Trophoblast cell (in vitro differentiated cells and primary cell): ENCODE results near the gene TARS3.
"Not testable (repeated sequence)": the region's sequence is repeated elsewhere in the genome, so short reads cannot be mapped to it uniquely, and the experiment has no call there.

Experiments
- DNase-seq, 2 donors: peaks; one replicate each; pipeline ENCODE4 v3.0.0-alpha.2; 2016
- H2AFZ ChIP-seq: 2 replicates; pipeline ENCODE4 v1.6.1; 2013; ENCODE audit warnings: low read length, moderate library complexity, mild to moderate bottlenecking; ENCODE audit not compliant: insufficient read depth, poor library complexity
- H2AK5ac ChIP-seq: 2 replicates; pipeline ENCODE4 v1.6.1; 2013; ENCODE audit warnings: mild to moderate bottlenecking, low read length
- H2BK120ac ChIP-seq: 2 replicates; pipeline ENCODE4 v1.6.1; 2013; ENCODE audit warnings: low read length, mild to moderate bottlenecking, moderate library complexity; ENCODE audit not compliant: insufficient read depth, poor library complexity
- H2BK12ac ChIP-seq: 2 replicates; pipeline ENCODE4 v1.6.1; 2013; ENCODE audit warnings: mild to moderate bottlenecking, low read length, moderate library complexity
- H2BK5ac ChIP-seq: 2 replicates; pipeline ENCODE4 v1.6.1; 2013; ENCODE audit warnings: low read length, low read depth, moderate library complexity, mild to moderate bottlenecking; ENCODE audit not compliant: poor library complexity
- H3K14ac ChIP-seq: 2 replicates; pipeline ENCODE4 v1.6.1; 2013; ENCODE audit warnings: mild to moderate bottlenecking, low read length
- H3K18ac ChIP-seq: 2 replicates; pipeline ENCODE4 v1.6.1; 2013; ENCODE audit warnings: mild to moderate bottlenecking, low read length
- H3K23ac ChIP-seq: 2 replicates; pipeline ENCODE4 v1.6.1; 2013; ENCODE audit warnings: low read length
- H3K27ac ChIP-seq: 2 replicates; pipeline ENCODE4 v1.5.1; 2013; ENCODE audit warnings: low read depth, mild to moderate bottlenecking, inconsistent platforms, low read length, moderate library complexity
- H3K27me3 ChIP-seq: 2 replicates; pipeline ENCODE4 v1.6.1; 2013; ENCODE audit warnings: inconsistent platforms, mild to moderate bottlenecking, low read length, moderate library complexity; ENCODE audit not compliant: insufficient read depth
- H3K36me3 ChIP-seq, 2 experiments: 1 replicate in 1 of 2; 2 replicates in 1 of 2; pipeline ENCODE4 v1.6.1; 2013; ENCODE audit warnings: low read length in 2 of 2, mild to moderate bottlenecking in 2 of 2, moderate library complexity in 1 of 2; ENCODE audit not compliant: insufficient read depth in 2 of 2, control insufficient read depth in 1 of 2
- H3K4ac ChIP-seq: 2 replicates; pipeline ENCODE4 v1.6.1; 2013; ENCODE audit warnings: low read depth, mild to moderate bottlenecking, low read length, moderate library complexity
- H3K4me1 ChIP-seq, 2 experiments: 1 replicate in 1 of 2; 2 replicates in 1 of 2; pipeline ENCODE4 v1.6.1; 2013; ENCODE audit warnings: low read length in 2 of 2, mild to moderate bottlenecking in 2 of 2, moderate library complexity in 1 of 2; ENCODE audit not compliant: insufficient read depth in 2 of 2, control insufficient read depth in 1 of 2
- H3K4me2 ChIP-seq: 2 replicates; pipeline ENCODE4 v1.6.1; 2013; ENCODE audit warnings: inconsistent platforms, mild to moderate bottlenecking, low read length, moderate library complexity
- H3K4me3 ChIP-seq: 2 replicates; pipeline ENCODE4 v1.5.1; 2013; ENCODE audit warnings: mild to moderate bottlenecking, low read depth, low read length, inconsistent platforms
- H3K79me1 ChIP-seq: one replicate; pipeline ENCODE4 v1.6.1; 2013; ENCODE audit warnings: low read length
- H3K79me2 ChIP-seq: 2 replicates; pipeline ENCODE4 v1.6.1; 2013; ENCODE audit warnings: low read length, mild to moderate bottlenecking; ENCODE audit not compliant: control insufficient read depth, insufficient read depth, poor library complexity
- H3K9ac ChIP-seq: 2 replicates; pipeline ENCODE4 v1.6.1; 2013; ENCODE audit warnings: mild to moderate bottlenecking, low read length
- H3K9me3 ChIP-seq: 2 replicates; pipeline ENCODE4 v1.6.1; 2013; ENCODE audit warnings: low read depth, mild to moderate bottlenecking, control low read depth, inconsistent platforms, low read length; ENCODE audit not compliant: insufficient read depth
- H4K12ac ChIP-seq: 2 replicates; pipeline ENCODE4 v1.6.1; 2013; ENCODE audit warnings: low read depth, mild to moderate bottlenecking, low read length, moderate library complexity
- H4K8ac ChIP-seq: 2 replicates; pipeline ENCODE4 v1.6.1; 2013; ENCODE audit warnings: low read depth, mild to moderate bottlenecking, low read length, moderate library complexity
- H4K91ac ChIP-seq: one replicate; pipeline ENCODE4 v1.6.1; 2013; ENCODE audit warnings: low read depth, mild to moderate bottlenecking, low read length, moderate library complexity
- WGBS: extraction: QIAGEN DNeasy Blood & Tissue Kit; methylation state at CpG from one replicate; pipeline ENCODE4 v1.1.7; 2013; ENCODE audit warnings: missing lambda C conversion rate; ENCODE audit not compliant: insufficient read length, insufficient coverage; ENCODE audit errors: extremely low coverage; 5-methylcytosine and 5-hydroxymethylcytosine counted together

The TARS3 gene

GRCh38 chr15:101734837-101735236, 10.6 kb upstream of the TARS3 start:
- WGBS = no CpG with 5 or more reads among the region's 2 CpGs

DNA sequence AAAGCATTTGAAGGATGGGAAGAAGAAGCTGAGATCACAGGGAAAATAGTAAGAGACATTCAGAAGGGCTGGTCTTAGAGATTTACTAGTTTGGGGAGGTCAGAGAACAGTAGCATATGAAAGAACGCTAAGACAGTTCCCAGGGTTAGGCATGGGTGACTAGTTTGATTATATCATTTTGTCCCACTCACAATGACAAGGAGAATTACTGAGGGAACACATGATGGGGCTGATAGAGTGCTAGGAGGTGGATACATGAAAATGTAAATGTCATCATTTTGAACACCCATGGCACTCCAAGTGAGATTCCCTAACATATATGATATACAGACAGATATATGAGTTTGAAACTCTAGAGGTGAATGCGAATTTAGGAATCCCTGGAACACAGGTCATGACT, 9.3 kb upstream of the TARS3 start:
- no peak overlapping the region for H2BK120ac ChIP-seq
- no peak overlapping the region for H3K4me3 ChIP-seq
- no peaks in the 10 kb centered on the region for H3K4me1 ChIP-seq
- no CpG with 5 or more reads among the region's 2 CpGs for WGBS
- H3K79me2 ChIP-seq = no peaks in the 10 kb centered on the region
- H2BK5ac ChIP-seq = no peak overlapping the region
- no peaks in the 10 kb centered on the region for H3K36me3 ChIP-seq
- H3K27me3 ChIP-seq = no peaks in the 10 kb centered on the region
- no peak overlapping the region for H4K12ac ChIP-seq
- H3K23ac ChIP-seq = no peak overlapping the region
- no peak overlapping the region for H3K18ac ChIP-seq
- no peak overlapping the region for H4K91ac ChIP-seq
- no peaks in the 10 kb centered on the region for H3K79me1 ChIP-seq
- no peak overlapping the region for H3K4me2 ChIP-seq
- H3K27ac ChIP-seq = no peak overlapping the region
- no peaks in the 10 kb centered on the region for H3K9me3 ChIP-seq
- H2BK12ac ChIP-seq = no peak overlapping the region
- H3K14ac ChIP-seq = no peak overlapping the region
- no peak overlapping the region for H4K8ac ChIP-seq
- H3K9ac ChIP-seq = no peak overlapping the region
- no peak overlapping the region for H2AFZ ChIP-seq
- no peak overlapping the region for H3K4ac ChIP-seq
- no peak overlapping the region for H2AK5ac ChIP-seq
- DNase-seq = no peak

More at GRCh38 chr15:101734837-101735236, 10.6 kb upstream of the TARS3 start:
- H3K27ac ChIP-seq, H4K8ac ChIP-seq, H3K4me1 ChIP-seq, H3K9me3 ChIP-seq, H4K91ac ChIP-seq, H3K79me1 ChIP-seq, H3K4me3 ChIP-seq, H3K9ac ChIP-seq, H3K79me2 ChIP-seq, H2AFZ ChIP-seq, H3K23ac ChIP-seq, H4K12ac ChIP-seq, H2BK120ac ChIP-seq, H2AK5ac ChIP-seq, H3K18ac ChIP-seq, H3K4ac ChIP-seq, H3K27me3 ChIP-seq, H3K4me2 ChIP-seq, DNase-seq, H2BK12ac ChIP-seq, H3K14ac ChIP-seq, H2BK5ac ChIP-seq, H3K36me3 ChIP-seq: not testable (repeated sequence)

DNA sequence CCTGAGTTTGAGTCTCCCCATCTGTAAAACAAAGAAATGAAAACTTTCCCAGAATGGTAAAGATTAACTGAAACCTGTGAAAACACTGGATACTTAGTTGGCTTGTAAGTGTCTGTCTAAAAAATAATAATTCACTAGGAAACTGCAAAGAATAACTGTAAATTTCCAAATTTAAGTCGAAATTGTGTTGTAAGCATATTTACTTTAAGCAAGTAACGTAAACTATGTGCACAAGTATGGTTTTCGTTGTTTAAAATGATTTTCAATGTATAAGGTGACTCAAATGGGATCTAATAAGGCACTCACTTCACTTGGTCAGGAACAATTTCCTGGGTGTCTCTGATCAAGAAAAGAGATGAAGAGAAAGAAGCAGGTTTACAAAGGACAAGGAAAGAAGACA, 8.5 kb upstream of the TARS3 start:
- no peak overlapping the region for H3K9ac ChIP-seq
- H3K27me3 ChIP-seq = no peaks in the 10 kb centered on the region
- no peaks in the 10 kb centered on the region for H3K9me3 ChIP-seq
- no peak overlapping the region for H4K12ac ChIP-seq
- H2BK12ac ChIP-seq = no peak overlapping the region
- H4K8ac ChIP-seq = no peak overlapping the region
- no peaks in the 10 kb centered on the region for H3K79me2 ChIP-seq
- no peak overlapping the region for H4K91ac ChIP-seq
- no peak overlapping the region for H3K18ac ChIP-seq
- H3K36me3 ChIP-seq = no peaks in the 10 kb centered on the region
- H3K79me1 ChIP-seq = no peaks in the 10 kb centered on the region
- no peak overlapping the region for H3K27ac ChIP-seq
- H2BK5ac ChIP-seq = no peak overlapping the region
- no peak overlapping the region for H3K4me2 ChIP-seq
- no peak overlapping the region for H3K4ac ChIP-seq
- no peaks in the 10 kb centered on the region for H3K4me1 ChIP-seq
- no peak for DNase-seq
- H3K23ac ChIP-seq = no peak overlapping the region
- no peak overlapping the region for H3K14ac ChIP-seq
- H2BK120ac ChIP-seq = no peak overlapping the region
- WGBS = no CpG with 5 or more reads among the region's 3 CpGs
- H2AK5ac ChIP-seq = no peak overlapping the region
- H3K4me3 ChIP-seq = no peak overlapping the region
- no peak overlapping the region for H2AFZ ChIP-seq

DNA sequence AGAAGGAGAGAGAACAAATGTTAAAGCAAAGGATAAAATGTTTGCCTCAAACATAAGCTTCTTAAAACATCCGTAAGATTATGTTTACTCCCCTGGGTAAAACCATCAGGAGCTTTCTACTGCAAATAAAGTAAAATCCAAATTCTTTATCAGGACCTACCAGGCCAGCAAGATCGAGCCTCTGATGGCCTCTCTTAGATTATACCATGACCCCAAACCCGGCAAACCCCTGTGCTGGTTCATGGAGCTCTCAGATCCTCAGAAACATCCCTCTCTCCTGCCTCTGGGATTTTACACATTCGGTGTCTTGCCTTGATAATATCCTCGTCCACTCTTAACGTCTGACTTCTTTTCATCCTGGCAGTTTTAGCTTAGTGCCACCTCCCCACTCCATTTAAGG, 7.5 kb upstream of the TARS3 start:
- Histone ChIP-seq H4K8ac (no peak overlapping the region), H3K9me3 (no peaks in the 10 kb centered on the region), H3K27ac (no peak overlapping the region), H3K4me1 (no peaks in the 10 kb centered on the region), H3K27me3 (no peaks in the 10 kb centered on the region), H3K36me3 (no peaks in the 10 kb centered on the region), H3K14ac (no peak overlapping the region), H2AFZ (no peak overlapping the region), H3K23ac (no peak overlapping the region), H3K79me1 (no peaks in the 10 kb centered on the region), H3K18ac (no peak overlapping the region), H3K4me3 (no peak overlapping the region), H3K9ac (no peak overlapping the region), H3K4me2 (no peak overlapping the region), H3K4ac (no peak overlapping the region), H2AK5ac (no peak overlapping the region), H2BK120ac (no peak overlapping the region), H4K12ac (no peak overlapping the region), H4K91ac (no peak overlapping the region), H2BK5ac (no peak overlapping the region), H3K79me2 (no peaks in the 10 kb centered on the region), H2BK12ac (no peak overlapping the region)
- WGBS = no CpG with 5 or more reads among the region's 6 CpGs
- no peak for DNase-seq
